Ascending aorta (tissue), 2 donors: ENCODE measurements around the gene GLOD5. TPM values are rescaled to one million over a fixed set of nuclear protein-coding genes. Genes with fewer than 3 reads are reported as not detected.
A peak's percentile ranks its signal among the peaks of the same experiment; 100 is the strongest.

Experiments
- DNase-seq, 2 donors: peaks; one replicate each; pipeline ENCODE4 v3.0.0-alpha.2; 2019; ENCODE audit warnings: low spot score in 2 of 2
- H3K27ac ChIP-seq, 2 donors: fragments of 200-600 bp; sonication (generic); one replicate each; pipeline ENCODE4 v1.5.1; 2016 to 2017; ENCODE audit warnings: mild to moderate bottlenecking in 1 of 2
- H3K27me3 ChIP-seq: fragments of 200-600 bp; sonication (generic); one replicate; pipeline ENCODE4 v1.5.1; 2017
- H3K36me3 ChIP-seq, 2 donors: fragments of 200-600 bp; sonication (generic); one replicate each; pipeline ENCODE4 v1.5.1; 2016
- H3K4me1 ChIP-seq, 2 donors: fragments of 200-600 bp; sonication (generic); one replicate each; pipeline ENCODE4 v1.5.1; 2016 to 2017; ENCODE audit warnings: mild to moderate bottlenecking in 1 of 2
- H3K4me3 ChIP-seq, 2 donors: fragments of 200-600 bp; sonication (generic); one replicate each; pipeline ENCODE4 v1.5.1; 2016 to 2017; ENCODE audit warnings: mild to moderate bottlenecking in 1 of 2
- H3K9me3 ChIP-seq, 2 donors: fragments of 200-600 bp; sonication (generic); one replicate each; pipeline ENCODE4 v1.5.1; 2016
- CTCF ChIP-seq, 3 experiments: fragments of 200-600 bp in 2 of 3; fragments of 450-650 bp in 1 of 3; sonication (generic) in 2 of 3; IDR thresholded peaks; one replicate each; pipeline ENCODE4 v1.5.1; 2016 to 2019; ENCODE audit warnings: antibody characterized with exemption in 3 of 3, mild to moderate bottlenecking in 1 of 3, moderate library complexity in 1 of 3
- intact Hi-C: fragments of 100-400 bp; cut with DNase I; formaldehyde crosslinking; loops from one replicate; pipeline ENCODE4 v1.15.1; 2023
- total RNA-seq: library from RNA; depleted of rRNA; stranded (reverse); fragments of >200 nt; gene quantifications from one replicate; pipeline ENCODE4 v1.1.0, GENCODE V29; 2016

GLOD5 gene
- total RNA-seq, 1 donor from 2014 or later: not detected

DNA sequence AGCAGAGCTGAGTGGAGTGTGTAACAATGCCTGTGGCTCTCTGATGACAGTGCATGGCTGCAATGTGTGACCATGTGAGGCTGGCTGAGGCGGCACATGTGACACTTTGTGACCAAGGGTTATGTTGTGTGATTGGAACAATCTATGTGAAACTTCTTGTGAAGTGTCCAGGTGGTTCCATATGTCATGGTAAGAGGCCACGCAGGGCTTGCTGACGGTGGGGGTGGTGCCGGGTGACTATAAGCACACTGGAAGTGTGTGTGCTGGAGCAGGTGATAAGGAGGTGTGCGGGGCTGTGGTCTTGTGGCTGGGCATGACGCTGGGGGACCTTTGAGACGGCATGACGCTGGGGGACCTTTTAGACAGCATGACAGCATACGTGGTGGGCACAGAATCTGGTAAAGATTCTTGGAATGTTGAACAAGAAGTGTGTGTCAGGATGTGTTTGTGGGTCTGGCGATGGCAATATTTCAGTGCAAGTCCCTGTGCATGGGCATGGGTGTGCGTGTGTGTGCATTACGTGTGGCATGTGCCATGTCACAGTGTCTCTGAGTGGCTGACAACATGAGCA, 32.9 kb downstream of the GLOD5 start:
- H3K9me3 ChIP-seq: no peaks in the 10 kb centered on the region
- H3K27ac ChIP-seq: no peak overlapping the region
- intact Hi-C loops: no loop called here
- H3K4me3 ChIP-seq: no peak overlapping the region
- DNase-seq: no peak
- H3K4me1 ChIP-seq: no peaks in the 10 kb centered on the region
- H3K36me3 ChIP-seq: no peaks in the 10 kb centered on the region
- no peaks in the 10 kb centered on the region for H3K27me3 ChIP-seq
- no peak for TF ChIP-seq CTCF (IDR thresholded peaks at IDR 0.05)

DNA sequence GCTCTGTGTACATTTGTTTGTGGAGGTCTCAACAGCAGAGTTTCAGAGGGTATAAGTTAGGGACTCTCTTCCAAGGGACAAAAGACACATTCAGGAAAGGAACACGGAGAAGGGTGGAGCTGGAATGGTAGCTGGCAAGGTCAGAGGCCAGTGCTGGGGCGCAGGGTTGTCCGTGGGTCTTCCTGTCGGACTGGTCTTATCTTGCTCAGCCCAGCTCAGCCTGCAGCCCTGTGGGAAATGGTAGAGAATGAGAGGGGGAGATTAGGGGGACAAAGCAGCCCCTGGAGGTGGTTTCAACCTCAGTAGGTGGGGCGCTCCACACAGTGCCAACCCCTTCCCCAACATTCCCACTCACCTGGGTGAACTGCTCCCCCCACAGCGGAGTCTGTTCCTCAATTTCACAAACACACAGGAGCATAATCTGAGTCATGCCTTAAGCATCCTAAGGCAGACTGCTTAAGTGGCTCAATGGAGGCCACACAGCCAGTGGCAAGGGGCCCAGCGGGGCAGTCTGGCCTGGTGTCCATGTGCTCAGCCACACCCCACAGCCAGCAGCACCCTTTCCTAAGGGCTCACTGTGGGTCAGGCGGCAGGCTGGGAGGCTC, 33.5 kb downstream of the GLOD5 start:
- Histone ChIP-seq H3K4me1 (no peaks in the 10 kb centered on the region), H3K27me3 (no peaks in the 10 kb centered on the region), H3K27ac (no peak overlapping the region), H3K36me3 (no peaks in the 10 kb centered on the region), H3K4me3 (no peak overlapping the region), H3K9me3 (no peaks in the 10 kb centered on the region)
- intact Hi-C loops: no loop called here
- no peak for DNase-seq
- no peak for TF ChIP-seq CTCF (IDR thresholded peaks at IDR 0.05)

- Histone ChIP-seq H3K36me3 (no peaks in the 10 kb centered on the region), H3K9me3 (no peaks in the 10 kb centered on the region), H3K4me3 (no peak overlapping the region), H3K27ac (no peak overlapping the region), H3K27me3 (no peaks in the 10 kb centered on the region), H3K4me1 (no peaks in the 10 kb centered on the region)
- DNase-seq: no peak
- intact Hi-C loops: no loop called here
- no peak for TF ChIP-seq CTCF (IDR thresholded peaks at IDR 0.05)
Observed at GRCh38 chrX:48798318-48798717, 36.8 kb downstream of the GLOD5 start.

GRCh38 chrX:48800574-48801279, 39.2 kb downstream of the GLOD5 start:
- intact Hi-C loops: loop anchor here (1.0 to 10.0 kb wide), 8 partner anchors 63 to 1122 kb away; partner anchors contain the start of genes CLCN5, OTUD5, SUV39H1 and TBC1D25
- DNase-seq: no peak
- no peaks in the 10 kb centered on the region for H3K27me3 ChIP-seq
- no peaks in the 10 kb centered on the region for H3K9me3 ChIP-seq
- H3K36me3 ChIP-seq: peaks cover 0 to 2% of the 10 kb centered on the region in 2 donors
- peak overlapping the region; percentile 88 to 90 for H3K27ac ChIP-seq
- H3K4me3 ChIP-seq: peak overlapping the region; percentile 68 to 73
- no peak for TF ChIP-seq CTCF (IDR thresholded peaks at IDR 0.05)
- H3K4me1 ChIP-seq: no peaks in the 10 kb centered on the region

DNA sequence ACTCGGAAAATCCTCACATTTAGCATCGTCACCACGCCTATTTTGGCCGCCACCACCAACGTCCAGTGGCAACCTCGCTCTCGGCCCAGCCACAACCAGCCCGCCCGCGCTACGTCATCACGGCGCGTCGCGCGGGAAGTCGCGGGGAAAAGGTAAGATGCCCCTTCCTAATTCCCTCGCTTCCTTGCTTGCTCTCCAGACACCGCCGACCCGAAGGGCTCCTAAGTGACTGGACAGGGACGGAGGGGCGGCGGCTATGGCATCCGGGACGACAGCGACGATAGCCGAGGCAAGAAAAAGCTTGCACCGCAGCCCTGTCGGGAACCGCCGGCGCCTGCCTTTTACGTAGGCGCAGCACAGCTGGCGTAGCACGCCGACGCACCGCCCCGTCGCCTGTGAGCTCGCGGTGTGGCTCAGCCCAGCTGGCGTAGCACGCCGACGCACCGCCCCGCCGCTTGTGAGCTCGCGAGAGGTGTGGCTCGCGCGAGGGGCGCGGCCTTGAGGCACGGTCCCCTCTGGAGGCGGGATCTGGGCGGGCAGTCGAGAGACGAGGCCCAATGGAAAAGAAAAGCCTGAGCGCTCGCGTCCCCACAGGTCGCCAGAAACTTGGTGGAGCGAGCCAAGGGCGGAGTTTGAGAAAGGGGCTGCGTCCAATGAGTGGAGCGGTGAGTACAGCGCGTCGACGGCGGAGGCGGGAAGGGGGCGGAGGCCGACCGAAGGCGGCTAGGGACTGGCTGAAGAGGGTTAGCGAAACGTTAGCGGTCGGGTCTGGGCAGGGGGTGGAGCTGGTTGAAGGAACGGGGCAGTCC, 39.9 kb downstream of the GLOD5 start, which contains the start of gene HDAC6:
TSS of gene HDAC6 (plus strand) at position 788 of the 809 bp plus-strand sequence. CDS start 626 bp downstream, outside the sequence.
- Histone ChIP-seq H3K27me3 (no peaks in the 10 kb centered on the region), H3K27ac (peak within 1 kb of the TSS; percentile 96 to 97), H3K9me3 (no peaks in the 10 kb centered on the region), H3K4me1 (no peaks in the 10 kb centered on the region), H3K36me3 (peaks cover 2% of the 10 kb centered on the region in 2 donors), H3K4me3 (peak within 1 kb of the TSS; percentile 68 to 73)
- intact Hi-C loops: loop anchor here (1.0 to 10.0 kb wide), 9 partner anchors 64 to 1121 kb away; partner anchors contain the start of genes CLCN5, OTUD5, SUV39H1 and TBC1D25
- peak; percentile 93 to 98 for DNase-seq
- TF ChIP-seq CTCF (IDR thresholded peaks at IDR 0.05): no peak
